Cerebellar cortex (tissue), 1 donor: Measurements from ENCODE around the gene RAB4B.
"Not testable (repeated sequence)": the region's sequence is repeated elsewhere in the genome, so short reads cannot be mapped to it uniquely, and the experiment has no call there.

Source experiments
- DNase-seq: peaks from one replicate; pipeline ENCODE4 v3.0.0-alpha.2; 2015; ENCODE audit warnings: low spot score

Gene RAB4B

GRCh38 chr19:40750874-40751537 is 27.0 kb upstream of the RAB4B start, which contains the start of gene SNRPA:
Gene SNRPA, plus strand, starts transcription at chr19:40751203. Its CDS starts 206 bp downstream, at chr19:40751409.
- DNase-seq: peak; percentile 98

- no peak for DNase-seq
These were observed 25.7 kb upstream of the RAB4B start for GRCh38 chr19:40752257-40752781.

DNA sequence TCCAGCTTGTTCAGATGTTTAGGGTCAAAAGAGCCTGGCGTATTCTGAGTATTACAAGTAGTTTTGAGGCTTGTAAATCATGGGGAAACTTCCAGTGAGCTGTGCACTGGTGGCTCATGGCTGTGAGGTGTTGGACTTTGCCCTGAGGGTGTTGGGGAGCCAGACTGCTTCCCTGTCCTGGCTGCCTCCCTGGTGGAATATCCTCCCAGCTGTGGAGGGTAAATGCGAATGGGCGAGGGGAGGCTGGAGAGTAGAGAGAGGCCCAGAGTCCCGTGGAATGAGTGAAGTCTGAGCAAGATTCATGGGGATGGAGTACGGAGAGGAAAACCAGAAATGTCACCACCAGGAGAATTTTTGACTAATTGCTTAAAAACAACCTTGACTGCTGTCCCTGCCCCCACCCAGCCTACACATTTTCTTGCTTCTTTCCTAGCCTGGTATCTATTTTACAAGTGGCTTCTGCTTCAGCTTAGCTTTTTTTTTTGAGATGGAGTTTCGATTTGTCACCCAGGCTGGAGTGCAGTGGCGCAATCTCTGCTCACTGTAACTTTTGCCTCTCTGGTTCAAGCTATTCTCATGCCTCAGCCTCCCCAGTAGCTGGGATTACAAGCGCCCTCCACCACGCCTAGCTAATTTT is 23.3 kb upstream of the RAB4B start:
- no peak for DNase-seq

GRCh38 chr19:40755248-40755624 is 22.8 kb upstream of the RAB4B start:
- no peak for DNase-seq

- DNase-seq: no peak
These were observed 22.3 kb upstream of the RAB4B start for GRCh38 chr19:40755791-40756190.

- DNase-seq: no peak
These were observed 21.4 kb upstream of the RAB4B start for GRCh38 chr19:40756502-40757110.

GRCh38 chr19:40758491-40758890 is 19.6 kb upstream of the RAB4B start:
- no peak for DNase-seq

GRCh38 chr19:40759352-40759751 is 18.7 kb upstream of the RAB4B start:
- DNase-seq: no peak

DNA sequence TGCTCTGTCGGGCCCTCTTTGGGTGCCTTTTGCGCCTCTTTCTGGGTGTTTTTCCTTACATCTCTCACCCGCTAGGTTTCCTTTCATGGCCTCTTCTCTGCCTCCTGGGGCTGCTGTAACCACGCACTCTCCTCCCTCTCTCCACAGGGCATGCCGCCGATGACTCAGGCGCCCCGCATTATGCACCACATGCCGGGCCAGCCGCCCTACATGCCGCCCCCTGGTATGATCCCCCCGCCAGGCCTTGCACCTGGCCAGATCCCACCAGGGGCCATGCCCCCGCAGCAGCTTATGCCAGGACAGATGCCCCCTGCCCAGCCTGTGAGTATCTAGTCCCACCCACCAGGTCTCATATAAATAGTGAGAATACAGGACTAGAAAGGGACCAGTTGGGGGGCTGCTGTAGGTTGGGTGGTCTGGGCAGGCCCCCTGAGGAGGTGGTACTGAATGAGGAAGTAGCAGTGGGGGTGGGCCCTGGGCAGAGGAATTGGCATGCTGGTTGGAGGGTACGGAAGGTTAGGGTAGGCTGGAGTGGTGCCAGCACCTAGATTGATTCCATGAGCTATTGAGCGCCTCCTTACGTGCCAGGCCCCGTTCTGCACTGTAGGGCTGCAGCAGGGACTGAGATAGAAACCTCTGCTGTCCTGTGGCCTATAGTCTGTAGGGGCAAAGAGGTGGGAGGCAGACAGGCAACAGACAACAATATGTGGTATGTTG is 15.1 kb upstream of the RAB4B start:
- no peak for DNase-seq

GRCh38 chr19:40763526-40763925 is 14.5 kb upstream of the RAB4B start:
- DNase-seq: no peak

DNA sequence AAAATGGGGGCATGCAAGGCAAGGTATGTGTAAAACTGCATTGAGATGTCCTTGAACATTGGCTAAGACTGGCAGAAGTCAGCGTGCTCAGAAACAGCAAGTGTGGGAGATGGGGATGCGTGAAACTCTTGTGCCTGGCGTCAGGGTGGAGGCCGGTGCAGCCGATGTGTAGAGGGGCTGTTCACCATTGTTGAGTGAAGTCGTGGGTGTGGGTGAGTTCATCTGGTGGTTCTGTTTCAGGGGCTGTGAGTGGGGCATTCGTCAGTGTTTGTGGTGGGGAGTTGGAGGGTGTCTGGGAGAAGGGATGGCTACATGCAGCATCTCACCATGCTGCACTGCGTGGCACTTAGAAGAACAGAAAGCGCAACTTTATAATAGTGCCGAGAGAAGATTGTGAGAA is 14.1 kb upstream of the RAB4B start:
- DNase-seq: no peak

GRCh38 chr19:40766385-40766784 is 11.7 kb upstream of the RAB4B start:
- DNase-seq: not testable (repeated sequence)

DNA sequence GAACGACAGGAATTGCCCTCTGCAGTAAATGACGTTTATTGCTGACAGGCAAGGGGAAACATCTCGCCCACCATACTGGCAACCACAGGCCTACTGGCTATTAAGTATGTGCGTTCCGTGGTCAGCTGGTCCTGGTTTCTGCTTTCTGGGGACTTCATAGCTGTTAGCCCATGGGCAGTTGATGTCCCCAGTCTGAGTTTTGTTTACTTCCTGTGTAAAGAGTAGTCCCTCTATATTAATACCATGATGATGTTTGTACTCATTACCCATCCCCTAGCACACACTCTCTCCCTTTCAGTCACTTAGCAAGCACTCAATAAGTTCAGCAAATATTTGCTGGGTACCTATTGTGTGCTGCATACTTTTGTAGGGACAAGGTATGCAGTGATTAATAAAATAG is 9.2 kb upstream of the RAB4B start:
- DNase-seq: no peak

- peak; percentile 27 for DNase-seq
These were observed 6.8 kb upstream of the RAB4B start for GRCh38 chr19:40771101-40771862.

DNA sequence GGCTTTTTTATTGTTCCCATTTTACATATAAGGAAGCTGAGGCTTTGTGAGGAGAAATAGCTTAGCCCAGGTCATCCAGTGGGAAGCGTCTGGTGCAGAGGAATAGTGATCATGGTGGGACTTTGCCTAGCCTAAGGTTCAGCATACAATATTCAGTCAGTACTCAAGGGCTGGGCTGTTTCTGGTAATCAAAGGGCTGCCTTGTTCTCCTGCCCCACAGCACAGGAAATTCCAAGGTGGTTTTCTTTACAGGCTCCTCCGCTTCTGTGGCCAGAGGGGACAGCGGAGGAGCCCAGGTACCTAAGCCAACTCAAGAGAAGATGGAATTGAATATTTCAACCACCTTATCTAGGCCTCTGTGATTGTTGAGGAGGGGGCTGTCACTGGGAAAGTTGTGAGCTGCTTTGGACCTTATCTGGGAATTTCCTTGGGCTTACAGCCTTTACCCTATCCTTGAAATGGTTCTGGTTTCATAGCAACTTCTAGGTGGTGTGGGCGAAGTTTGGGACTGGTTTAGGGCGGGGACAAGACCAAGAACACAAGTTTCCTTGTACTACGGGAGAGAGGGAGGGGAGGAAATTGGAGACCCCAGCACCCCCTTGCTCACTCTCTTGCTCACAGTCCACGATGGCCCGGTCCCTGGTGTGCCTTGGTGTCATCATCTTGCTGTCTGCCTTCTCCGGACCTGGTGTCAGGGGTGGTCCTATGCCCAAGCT is 3.0 kb upstream of the RAB4B start, which contains the start of gene MIA:
MIA (plus strand) TSS at position 606 of the 716 bp plus-strand sequence; CDS start at position 628, 22 bp downstream.
- DNase-seq: no peak

DNA sequence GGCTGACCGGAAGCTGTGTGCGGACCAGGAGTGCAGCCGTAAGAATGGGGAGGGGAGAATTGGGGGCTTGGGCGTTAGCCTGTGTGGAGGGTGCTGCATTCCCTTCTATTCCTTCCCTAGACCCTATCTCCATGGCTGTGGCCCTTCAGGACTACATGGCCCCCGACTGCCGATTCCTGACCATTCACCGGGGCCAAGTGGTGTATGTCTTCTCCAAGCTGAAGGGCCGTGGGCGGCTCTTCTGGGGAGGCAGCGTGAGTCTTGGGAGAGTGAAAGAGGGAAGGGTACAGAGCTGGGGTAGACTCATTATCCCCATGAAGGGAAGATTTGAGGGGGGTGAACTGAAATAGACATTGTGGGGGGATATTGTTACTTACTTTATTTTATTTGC is 2.4 kb upstream of the RAB4B start:
- DNase-seq: no peak

GRCh38 chr19:40776364-40776763 is 1.7 kb upstream of the RAB4B start:
- DNase-seq: no peak

DNA sequence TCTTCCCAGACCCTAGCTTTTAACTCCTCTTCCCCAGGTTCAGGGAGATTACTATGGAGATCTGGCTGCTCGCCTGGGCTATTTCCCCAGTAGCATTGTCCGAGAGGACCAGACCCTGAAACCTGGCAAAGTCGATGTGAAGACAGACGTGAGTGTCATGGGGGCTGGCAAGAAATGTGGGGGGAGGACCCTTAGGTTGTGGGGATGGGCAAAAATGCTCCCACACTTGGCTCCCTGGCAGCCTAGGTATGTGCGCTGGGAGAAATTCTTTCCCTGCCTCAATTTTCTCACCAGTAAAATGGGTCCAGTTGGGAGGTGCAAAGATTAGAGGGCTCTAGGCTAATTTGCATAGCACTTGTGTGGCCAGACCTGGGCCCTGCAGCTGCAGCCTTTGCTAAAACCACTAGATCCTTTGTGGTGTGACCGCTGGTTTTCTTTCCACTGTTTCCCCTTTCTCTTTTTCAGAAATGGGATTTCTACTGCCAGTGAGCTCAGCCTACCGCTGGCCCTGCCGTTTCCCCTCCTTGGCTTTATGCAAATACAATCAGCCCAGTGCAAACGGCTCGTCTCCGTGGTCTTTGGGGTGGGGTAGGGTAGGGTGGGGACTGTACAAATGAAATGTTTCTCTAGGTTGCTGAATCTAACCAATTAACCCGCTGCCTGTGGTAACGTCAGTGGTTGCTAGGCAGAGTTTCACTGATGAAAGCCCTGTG is 959 bp upstream of the RAB4B start:
- peak; percentile 99 for DNase-seq

GRCh38 chr19:40777645-40777936 is 456 bp upstream of the RAB4B start:
- DNase-seq: no peak

DNA sequence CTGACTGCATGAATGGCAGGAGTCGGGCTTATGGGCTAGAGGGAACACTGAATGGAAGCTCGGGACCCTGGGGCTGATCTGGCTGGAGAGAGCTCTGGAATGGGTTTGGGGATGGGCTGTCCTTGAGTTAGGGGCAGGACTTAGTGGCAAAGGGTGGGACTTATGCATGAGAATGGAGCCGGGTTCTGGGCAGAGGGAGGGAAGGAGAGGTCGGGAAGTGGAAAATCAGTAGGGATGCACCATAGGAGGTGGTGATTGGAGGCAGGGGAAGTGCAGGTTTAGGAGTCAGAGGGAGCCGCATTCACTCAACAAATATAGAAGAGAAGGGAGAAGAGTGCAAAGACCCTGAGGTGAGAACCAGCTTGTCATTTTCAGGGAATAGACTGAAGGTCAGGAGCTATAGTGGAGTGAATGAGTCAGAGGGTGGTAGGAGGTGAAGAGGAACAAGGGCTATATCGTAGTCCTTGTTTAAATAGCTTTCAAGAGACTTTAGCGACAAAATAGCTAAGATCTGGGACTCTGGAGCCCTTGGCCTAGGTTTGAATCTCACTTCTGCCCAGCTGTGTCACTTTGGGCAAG is 748 bp downstream of the RAB4B start:
- no peak for DNase-seq
